ENCODE data around the gene ST8SIA2.

ST8SIA2 gene, protein sequence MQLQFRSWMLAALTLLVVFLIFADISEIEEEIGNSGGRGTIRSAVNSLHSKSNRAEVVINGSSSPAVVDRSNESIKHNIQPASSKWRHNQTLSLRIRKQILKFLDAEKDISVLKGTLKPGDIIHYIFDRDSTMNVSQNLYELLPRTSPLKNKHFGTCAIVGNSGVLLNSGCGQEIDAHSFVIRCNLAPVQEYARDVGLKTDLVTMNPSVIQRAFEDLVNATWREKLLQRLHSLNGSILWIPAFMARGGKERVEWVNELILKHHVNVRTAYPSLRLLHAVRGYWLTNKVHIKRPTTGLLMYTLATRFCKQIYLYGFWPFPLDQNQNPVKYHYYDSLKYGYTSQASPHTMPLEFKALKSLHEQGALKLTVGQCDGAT

DNA sequence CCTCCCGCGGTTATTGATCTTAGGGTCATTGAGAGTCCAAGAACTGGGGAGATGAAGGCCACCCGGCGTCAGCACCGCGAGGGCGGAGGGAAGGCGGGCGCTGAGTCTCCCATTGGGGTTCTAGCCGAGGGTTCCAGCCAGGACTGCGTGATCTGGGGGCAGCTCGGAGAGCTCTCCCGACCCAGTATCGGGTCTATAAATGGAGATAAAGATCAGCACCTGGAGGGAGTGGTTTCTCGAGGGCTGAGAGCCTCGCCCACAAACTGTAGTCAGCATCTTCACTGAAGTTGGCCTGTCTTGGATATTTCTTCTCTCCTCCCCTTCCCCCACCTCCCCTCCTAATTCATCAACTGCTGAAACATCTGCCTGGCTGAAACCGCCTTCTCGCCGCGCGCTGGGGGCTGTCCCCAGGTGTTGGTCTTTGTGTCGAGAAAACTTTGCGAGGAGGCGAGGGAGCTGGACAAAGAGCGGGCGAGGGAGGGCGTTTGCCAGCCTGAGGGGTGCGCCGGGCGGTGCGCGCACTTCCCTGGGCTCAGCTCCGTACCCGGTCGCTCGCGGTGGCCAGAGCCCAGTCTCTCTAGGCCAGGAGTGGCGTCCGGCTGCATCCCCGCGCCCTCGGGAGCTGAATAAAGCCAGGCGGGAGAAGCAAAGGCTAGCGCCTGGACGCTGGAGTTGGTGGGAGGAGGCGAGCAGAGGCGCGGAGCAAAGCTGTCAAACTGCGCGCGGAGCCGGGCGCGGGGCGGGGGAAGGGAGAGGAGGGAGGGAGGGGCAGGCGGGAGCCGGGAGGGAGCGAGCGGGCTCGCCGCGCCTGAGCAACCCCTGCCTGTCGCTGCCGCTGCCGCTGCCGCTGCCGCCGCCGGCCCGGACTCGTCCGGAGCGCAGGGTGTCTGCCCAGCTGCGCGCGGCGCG lies at the start of gene ST8SIA2:
Gene ST8SIA2, plus strand, starts transcription at position 811 of the 909 bp plus-strand sequence. CDS start 184 bp downstream, outside the sequence.
- DNase-seq (ENCODE audit: low read depth in 2 of 2) = no peak

DNA sequence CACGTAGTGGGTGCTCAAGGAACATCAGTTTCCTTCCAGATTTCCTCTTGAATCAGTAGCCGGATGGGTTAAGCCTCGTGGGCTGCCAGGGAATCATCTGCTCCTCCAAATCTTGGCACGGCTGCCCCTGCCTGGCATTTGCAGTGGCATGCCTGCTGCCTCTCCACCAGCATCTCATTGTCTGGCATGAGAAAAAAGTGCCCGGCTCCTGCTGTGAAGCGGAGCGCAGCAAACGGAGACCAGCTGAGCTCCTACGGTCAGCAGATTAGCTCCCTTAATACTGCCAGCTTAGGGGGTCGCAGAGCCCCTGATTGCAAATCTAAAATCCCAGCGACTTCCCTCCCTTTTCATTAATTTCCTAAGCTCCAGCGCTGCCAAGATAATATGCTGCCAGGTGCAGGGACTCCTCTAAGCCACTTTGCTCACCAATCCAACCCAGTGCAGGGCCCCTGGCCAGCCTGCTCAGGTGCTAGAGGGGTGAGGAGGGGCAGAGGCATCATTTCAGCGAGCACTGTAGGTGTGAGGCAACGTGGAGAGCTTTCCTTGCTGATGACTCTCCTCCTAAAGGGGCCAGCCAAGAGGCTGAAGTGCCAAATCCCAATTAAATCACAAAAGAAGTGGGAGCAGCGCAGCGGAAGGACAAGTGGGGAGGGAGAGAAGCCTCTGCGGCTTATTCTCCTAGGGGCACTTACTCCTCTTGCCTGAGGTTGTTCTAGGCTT lies 49.6 kb upstream of the ST8SIA2 start:
- no peak for DNase-seq (ENCODE audit: low read depth in 2 of 2)

DNA sequence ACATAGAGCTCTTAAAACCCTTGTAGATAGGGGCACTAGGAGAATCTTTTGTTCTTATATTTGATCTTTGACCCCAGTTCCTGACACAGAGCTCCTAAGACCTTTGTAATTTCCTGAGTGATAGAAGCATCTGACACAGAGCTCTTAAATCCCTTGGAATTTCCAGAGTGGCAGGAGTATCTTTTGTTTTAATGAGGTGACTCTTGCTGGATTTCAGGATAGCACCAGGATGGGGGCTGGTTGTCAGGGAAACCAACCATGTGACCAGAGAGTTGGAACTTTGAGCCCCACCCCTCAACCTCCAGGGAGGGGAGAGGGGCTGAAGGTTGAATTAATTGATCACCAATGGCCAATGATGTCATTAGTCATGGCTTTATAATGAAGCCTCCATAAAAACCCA lies 47.6 kb upstream of the ST8SIA2 start:
- DNase-seq (ENCODE audit: low read depth in 2 of 2) = no peak

DNA sequence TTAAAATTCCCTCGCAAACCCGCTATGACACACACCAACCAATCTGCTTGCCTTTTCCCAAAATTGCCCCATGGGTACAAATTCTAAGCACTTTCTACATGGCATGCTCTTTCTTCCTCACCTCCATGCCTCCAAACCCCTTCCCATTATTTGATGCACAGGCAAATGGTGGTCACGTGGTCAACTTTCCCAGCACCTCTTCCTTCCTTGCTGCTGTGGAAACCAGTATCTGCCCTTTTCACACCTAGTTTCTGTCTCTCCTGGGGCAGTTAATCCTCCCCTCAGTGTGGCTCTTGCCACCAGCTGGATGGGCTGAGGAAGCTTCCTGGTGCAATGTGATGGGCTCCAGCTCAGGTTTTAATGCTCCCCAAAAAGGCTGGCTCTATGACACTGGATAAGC lies 38.4 kb upstream of the ST8SIA2 start:
- no peak for DNase-seq (ENCODE audit: low read depth in 2 of 2)

DNA sequence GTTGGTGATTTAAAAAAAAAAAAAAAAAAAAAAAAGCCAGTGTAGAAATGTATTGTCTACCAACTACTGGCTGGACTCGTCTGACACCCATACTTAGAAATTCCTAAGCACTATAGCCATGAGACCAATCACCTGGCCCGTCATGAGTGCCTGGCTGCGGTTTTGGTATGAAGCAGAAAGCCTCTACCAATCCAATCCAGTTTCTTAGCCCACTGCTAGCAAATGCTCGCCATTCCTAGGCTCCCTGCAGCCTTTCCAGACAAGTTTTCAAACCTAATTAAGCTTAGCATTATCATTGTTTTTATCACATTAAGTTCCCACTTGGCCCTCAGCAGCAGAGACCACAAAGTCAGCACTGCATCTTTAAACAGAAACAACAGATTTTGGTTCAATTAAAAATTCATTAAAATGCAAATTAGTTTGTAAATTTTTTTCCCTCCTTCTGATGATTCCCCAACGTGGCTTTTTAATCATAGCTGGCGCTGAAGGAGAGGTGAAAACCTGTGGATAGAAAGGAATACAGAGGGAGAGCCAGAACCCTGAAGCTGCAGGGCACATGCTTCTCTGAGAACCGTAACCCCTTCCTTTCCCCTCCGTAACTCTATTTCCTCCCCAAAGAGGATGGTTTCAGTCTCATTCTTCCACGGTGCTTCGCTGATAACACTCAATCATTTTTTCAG lies 32.2 kb upstream of the ST8SIA2 start:
- DNase-seq (ENCODE audit: low read depth in 2 of 2) = no peak

DNA sequence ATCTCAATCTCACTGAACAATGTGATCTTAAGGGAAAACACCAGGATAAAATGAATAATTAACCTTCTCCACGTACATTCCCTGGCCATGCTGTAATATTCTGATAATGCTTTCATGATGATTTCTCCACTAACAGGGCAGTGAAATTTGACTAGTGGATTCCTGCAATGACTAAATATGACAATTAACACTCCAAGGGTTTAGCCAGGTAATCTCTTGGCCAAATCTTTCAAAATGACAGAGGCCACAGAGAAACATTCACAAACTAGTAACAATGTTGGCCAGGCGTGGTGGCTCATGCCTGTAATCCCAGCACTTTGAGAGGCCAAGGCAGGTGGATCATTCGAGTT lies 31.7 kb upstream of the ST8SIA2 start:
- DNase-seq (ENCODE audit: low read depth in 2 of 2) = no peak

DNA sequence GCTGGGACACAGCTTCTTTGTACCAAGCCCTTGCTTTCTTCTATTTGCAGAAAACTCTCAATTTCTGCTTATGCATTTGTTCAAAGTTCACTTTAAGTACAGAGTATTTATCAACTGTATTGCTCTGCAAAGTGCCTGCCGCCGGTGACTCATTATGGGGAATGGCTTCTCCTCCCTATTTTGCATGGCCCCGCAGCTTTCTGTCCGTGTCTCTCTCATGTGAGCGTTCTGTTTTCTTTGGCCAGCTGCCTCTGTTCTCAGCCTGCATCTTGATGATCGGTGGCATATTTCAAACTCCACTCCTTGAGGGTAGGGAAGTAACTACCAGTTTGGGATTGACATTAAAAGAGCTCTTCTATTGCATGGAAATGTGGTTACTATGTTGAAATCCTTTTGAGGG lies 28.6 kb upstream of the ST8SIA2 start:
- no peak for DNase-seq (ENCODE audit: low read depth in 2 of 2)

DNA sequence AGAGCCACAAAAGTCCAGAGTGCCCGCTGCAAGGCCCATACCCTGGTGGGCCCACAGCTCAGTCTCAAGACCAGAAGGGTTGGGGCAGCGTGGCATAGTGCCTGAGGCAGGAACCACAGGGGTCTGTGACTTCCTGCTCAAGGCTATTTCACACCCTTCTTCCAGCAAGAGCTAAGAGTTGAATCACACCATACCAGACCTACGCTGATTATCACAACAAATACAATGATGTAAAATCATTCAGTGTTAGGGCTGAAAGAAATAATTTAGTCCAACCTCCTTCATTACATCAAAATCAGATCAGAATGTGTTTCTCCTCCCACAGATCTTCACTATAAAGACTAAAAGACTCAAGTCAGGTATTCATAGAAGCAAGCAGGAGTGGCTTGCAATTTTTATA lies 27.8 kb upstream of the ST8SIA2 start:
- no peak for DNase-seq (ENCODE audit: low read depth in 2 of 2)

DNA sequence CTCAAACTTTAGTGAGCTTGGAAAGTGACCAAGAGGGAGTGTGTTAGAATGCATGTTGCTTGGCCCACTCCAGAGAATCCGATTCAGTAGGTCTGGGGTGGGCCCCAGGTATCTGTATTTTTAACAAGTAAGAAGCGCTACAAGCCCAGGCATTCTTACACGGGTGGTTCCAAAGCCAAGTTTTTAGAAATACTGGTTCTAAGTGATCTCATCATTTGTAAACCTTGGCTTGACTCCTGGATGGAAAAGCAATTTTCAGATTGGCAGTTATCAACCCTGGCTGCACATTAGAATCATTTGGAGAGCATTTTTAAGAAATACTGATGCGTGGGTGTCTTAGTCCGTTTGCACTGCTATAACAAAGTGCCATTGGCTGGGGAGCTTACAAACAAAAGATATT lies 27.3 kb upstream of the ST8SIA2 start:
- DNase-seq (ENCODE audit: low read depth in 2 of 2) = no peak

DNA sequence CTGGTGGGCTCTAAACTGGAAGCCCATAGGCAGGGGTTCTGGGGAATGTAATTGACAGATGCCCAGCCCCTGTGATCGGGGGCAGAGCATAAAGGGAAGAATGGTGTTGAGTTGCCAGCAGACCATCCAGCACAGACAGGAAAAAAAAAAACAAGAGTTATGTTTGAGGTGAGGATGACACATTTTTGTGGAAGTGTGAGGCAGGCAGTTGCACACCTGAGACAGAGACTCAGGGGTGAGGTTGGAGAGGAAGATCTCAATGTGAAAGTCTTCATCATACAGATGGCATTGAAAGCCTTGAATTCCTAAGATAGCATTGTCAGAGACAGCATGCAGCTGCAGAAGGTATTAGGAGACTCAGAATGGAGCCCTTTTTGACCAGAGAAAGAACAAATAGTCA lies 18.6 kb upstream of the ST8SIA2 start:
- DNase-seq (ENCODE audit: low read depth in 2 of 2) = no peak

DNA sequence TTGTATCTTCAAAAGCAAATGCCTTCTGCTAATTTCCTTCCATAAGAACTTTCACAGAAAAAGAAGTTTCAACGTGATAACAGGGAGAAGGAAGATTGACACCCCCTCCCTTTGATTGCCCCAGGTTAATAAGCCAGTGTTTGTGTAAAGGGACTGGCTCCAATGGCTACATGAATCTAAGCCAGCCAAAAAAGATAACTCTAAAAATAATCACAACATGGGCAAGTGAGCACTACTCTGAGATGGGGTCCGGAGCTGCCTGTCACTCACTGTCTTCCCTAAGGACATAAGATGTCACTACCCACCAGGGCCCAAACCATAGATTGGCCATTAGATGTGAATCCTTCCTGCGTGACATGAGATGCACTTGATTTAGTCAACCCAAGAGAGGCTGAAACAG lies 17.6 kb upstream of the ST8SIA2 start:
- no peak for DNase-seq (ENCODE audit: low read depth in 2 of 2)

DNA sequence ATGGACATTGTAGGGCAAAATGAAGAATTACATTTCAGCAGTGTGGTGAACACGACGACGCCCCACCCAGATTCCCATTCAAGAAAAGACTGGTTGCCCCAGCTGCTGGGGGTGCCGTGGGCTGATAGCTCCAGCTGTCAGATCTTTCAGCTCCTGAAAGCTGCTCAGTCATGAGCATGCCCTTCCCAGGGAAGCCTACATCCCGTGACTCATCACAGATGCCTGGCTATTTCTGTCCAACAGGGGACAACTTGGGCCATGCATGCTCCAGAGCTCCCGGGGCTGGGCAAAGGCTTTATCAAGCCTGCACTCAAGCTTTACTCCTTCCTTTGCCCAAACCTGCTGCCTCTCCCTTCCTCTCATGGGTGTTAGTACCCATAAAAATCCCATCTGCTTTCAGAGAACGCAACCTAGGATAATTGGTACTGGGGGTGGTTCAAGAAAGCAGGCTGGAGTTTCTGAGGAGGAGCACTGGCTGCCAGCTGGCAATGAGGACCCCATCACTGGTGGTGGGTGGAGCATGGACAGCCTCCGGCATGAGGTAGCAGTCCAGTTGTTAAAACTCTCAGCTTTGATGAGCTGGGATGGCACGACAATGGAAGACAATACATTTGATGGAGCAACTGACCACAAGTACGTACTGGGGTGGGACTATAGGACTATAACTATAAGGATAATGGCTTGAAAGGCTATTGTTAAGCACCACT lies 16.4 kb upstream of the ST8SIA2 start:
- DNase-seq (ENCODE audit: low read depth in 2 of 2) = no peak

DNA sequence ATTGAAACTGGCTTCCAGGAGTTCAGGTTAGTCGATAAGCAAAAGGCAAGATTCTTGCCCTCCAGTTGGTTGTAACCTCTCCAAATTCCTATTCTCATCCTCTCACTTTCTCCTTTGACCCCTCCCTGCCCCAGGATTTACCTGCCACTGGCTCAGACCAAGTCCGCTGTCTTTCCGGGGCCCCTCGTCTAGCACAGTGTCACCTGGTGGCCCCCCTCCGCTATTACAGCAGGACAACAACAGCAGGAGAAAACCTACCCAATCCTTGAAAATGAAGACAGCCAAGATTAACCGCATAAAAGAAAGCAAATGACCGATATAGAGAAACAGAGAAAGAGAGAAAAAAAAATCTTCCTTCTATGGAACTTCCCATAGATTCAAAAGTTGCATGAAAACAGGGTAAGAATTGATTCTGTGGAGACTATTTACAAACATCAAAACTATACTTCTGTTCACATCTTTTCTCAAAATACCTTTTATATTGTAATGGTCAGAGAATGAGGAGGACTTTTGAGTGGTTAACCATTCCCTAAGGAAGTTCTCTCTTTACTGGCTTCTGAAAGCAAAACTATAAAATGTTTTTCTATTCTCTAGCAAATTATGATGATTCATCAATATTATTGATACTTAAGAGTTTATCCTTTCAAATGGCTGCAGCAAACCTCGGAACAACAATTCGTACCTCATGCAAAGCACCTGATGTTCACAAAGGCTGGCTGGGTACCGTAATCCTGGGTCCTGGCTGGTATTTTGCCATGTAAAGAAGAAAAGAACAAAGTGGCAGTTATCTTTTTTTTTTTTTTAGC lies 10.0 kb upstream of the ST8SIA2 start:
- no peak for DNase-seq (ENCODE audit: low read depth in 2 of 2)

DNA sequence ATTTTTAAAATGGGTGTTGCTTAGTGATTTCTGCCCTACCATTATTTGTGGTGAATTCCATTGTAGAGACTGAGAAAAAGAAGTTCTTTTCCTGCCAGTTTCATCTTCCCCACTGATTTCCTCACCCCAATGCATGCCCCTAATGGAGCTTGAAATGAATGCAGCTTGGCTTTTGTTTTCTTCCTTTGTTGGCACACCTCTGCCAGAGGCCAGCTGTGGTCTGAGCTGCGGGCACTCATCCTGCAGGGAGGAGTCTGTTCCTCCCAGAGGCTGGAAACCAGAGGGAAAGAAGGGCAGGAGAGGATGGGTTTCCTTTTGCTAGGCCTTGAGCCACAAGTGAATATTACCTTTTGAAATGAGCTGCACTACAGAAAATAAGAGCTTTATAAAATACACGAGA lies 9.3 kb upstream of the ST8SIA2 start:
- DNase-seq (ENCODE audit: low read depth in 2 of 2) = no peak

DNA sequence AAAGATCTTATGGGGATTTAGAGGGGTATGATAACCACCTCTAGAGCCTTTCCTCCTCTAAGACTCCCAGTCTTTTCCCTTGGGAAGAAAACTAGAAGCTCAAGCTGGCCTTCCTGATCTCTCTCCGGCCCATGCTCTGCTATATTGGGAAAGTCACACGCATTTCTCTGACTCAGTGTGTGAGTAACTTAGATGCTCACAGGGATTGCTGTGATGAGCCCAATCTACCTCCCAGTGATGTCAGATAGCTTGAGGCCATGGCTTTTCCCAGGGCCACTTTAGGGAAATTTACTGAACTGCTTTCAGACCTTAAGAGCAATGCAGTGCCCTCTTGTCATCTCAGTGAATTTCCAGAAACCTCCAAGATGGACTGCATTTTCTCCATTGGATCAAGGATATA lies 8.6 kb upstream of the ST8SIA2 start:
- no peak for DNase-seq (ENCODE audit: low read depth in 2 of 2)

DNA sequence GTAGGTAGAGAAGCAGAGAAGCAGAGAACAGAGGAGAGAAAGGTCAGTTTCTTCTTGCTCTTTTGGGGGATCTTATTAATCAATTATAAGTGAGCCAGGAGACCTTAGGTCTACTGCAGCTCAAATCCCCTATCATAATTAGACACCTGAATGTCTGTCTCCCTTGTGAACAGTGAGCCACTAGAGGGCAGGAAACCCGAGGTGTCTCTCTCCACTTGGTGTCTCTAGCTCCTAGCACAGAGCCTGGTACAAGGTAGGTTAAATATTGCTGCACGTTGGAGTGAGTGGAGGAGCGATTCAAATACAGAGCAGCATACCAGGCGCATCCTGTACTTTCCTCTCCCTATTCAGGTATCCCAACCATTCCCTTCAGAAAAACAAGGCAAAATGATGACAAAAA lies 2.0 kb upstream of the ST8SIA2 start:
- DNase-seq (ENCODE audit: low read depth in 2 of 2) = no peak

DNA sequence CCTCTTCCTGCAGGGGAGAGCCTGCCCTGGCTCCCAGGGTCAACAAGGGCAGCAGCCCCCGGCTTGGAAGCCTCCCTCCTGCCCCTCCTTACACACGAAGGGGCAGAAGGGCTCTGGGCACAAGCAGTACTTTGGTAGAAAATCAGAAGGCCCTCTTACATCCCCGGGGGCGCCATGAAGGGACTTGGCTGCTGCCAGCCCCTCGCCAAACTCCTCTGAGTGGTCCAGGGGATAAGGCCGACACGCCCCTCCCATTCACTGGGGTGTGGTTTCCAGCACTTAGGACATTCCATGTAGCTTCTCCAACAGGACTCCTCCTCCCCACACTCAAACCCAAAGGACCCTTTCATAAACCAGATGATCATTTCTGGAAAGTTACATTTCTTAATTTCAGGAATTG lies 1.2 kb upstream of the ST8SIA2 start:
- DNase-seq (ENCODE audit: low read depth in 2 of 2) = no peak

DNA sequence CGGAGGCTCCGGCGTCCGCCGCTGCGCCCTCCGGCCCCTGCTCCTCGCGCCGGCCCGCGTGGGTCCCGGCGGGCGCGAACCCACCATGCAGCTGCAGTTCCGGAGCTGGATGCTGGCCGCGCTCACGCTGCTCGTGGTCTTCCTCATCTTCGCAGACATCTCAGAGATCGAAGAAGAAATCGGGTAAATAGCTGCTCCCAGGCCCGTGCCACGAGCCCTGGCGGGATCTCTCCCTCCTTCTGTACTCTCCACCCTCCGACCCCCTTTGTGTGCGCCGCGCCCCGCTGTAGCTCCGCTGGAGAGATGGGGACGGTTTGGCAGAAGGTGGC lies 263 bp downstream of the ST8SIA2 start:
- DNase-seq (ENCODE audit: low read depth in 2 of 2) = no peak

DNA sequence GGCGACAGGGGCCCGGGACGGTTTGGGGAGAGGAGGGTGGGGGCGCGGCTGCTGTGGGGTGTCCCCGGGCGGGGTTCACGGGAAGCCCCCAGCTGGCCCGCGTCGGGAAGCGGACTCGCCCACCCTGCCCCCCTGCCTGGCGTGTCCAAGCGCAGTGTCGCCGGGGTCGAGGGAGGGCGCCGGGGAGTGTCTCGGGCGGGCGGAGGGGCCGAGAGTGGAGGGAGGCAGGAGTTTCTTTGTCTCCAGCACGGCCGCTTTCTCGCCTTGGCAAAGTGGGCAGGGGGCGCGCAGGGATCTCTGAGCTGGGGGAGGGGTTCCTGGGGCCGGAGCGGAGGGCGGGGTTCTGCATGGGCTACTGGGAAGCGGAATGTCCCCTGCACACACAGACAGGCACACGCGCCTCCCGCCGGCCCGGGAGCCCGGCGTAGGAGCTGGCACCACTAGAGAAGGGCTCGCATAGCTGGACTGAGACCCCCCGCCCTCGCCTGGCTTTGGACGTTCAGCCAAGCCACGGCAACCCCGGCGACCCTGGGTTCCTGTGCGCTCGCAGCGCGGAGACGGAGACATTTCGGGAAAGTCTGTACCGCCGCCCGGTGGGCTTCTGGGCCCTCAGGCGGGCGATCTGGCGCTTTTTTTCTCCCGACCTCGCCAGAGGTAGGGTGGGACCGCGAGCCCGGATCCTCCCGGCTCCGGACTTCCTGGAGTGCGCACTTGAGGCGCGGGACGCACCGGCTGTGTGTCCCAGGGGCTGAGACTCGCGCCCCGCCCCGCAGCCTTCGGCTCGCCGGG lies 822 bp downstream of the ST8SIA2 start:
- no peak for DNase-seq (ENCODE audit: low read depth in 2 of 2)

Measured in stimulated activated CD8-positive, alpha-beta memory T cell treated with anti-CD3 and anti-CD28 coated beads, Interleukin-15, amount 100 ng/mL, for 4 hours (primary cell).